Fibroblast of lung (primary cell): Measurements from ENCODE around the gene NDUFS8.

Experiments
- EZH2 ChIP-seq: IDR thresholded peaks from 2 replicates; pipeline ENCODE4 v1.5.1; 2012; ENCODE audit warnings: low read length, control low read depth, mild to moderate bottlenecking; ENCODE audit errors: missing control alignments
- TF ChIP-seq, protein P1 (sequence below), 2 donors: IDR thresholded peaks in 1 of 2; conservative IDR thresholded peaks in 1 of 2; 1 replicate in 1 of 2; 2 replicates in 1 of 2; pipeline ENCODE4 v1.5.1; 2011 to 2012; ENCODE audit warnings: low read length in 2 of 2, control low read depth in 1 of 2, inconsistent platforms in 1 of 2, low read depth in 1 of 2, mild to moderate bottlenecking in 1 of 2

DNA sequence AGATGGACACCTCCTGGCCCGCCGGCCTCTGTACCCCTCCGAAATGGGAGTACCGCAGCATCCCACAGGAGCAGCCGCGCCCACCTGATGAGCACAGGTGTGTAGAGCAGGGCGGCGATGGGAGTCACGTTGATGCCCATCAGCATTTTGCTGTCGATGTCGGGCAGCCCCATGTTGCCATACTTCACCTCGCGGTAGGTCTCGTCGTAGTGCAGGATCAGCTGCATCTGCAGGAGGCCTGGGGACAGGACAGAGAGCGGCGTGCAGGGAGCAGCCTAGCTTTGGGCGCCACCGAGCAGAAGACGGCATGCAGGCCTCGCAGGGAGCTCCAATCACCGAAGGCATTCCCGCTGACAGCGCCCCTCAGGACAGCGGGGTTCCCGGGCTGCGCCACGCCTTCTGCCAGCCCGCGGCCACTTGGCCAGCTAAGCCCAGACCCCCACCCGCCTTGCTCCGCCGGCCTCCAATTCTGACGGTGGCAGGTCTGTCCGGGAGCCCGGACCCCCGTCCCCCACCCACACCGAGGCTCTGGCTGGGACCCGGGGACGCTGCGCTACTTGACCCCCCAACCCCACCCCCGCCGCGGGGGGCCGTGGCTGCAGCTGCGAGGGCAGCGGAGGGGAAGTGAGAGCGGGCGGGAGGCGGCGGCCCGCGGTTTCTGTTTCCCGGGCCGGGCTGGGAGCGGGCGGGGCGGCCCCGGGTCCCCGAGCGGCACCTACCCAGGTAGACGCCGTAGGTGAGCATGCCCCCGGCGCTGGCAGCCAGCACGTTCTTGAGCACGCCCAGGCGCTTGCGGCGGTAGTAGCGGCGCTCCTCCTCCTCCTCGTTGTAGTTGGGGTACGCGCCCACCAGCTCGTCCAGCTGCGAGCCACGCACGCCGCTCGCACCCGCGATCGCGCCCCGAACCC is 27.3 kb upstream of the NDUFS8 start:
- TF ChIP-seq, protein P1, sequence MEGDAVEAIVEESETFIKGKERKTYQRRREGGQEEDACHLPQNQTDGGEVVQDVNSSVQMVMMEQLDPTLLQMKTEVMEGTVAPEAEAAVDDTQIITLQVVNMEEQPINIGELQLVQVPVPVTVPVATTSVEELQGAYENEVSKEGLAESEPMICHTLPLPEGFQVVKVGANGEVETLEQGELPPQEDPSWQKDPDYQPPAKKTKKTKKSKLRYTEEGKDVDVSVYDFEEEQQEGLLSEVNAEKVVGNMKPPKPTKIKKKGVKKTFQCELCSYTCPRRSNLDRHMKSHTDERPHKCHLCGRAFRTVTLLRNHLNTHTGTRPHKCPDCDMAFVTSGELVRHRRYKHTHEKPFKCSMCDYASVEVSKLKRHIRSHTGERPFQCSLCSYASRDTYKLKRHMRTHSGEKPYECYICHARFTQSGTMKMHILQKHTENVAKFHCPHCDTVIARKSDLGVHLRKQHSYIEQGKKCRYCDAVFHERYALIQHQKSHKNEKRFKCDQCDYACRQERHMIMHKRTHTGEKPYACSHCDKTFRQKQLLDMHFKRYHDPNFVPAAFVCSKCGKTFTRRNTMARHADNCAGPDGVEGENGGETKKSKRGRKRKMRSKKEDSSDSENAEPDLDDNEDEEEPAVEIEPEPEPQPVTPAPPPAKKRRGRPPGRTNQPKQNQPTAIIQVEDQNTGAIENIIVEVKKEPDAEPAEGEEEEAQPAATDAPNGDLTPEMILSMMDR (conservative IDR thresholded peaks at IDR 0.05 in 1 of 2, IDR thresholded peaks at IDR 0.05 in 1 of 2; ENCODE audit: low read depth in 1 of 2, low read length in 2 of 2) = no peak
- no peak for TF ChIP-seq EZH2
